Ishikawa (cell line): ENCODE data around the gene TMBIM1.

Source experiments
- TEAD4 ChIP-seq: IDR thresholded peaks from 2 replicates; pipeline ENCODE4 v1.6.1; 2012
- TF ChIP-seq, protein P1 (sequence below): IDR thresholded peaks from 2 replicates; pipeline ENCODE4 v1.6.1; 2012

DNA sequence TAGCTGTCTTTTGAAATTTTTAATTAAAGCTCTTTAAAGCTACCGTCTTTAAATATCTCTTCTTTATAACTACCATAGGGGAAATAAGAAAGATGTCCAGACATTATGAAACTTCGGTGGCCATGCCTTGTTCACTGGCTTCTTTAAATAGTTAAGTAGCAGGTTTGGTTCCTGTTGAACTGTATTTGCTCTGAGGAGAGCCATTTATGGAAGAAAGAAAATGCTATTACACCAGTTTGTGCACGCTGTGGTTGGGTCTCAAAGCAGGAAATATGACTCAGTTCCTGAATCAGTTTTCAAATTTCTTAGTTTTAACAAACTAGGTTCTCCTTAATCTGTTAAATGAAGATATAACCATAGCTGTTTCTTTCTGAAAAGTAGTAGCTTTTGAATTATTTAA, 63.1 kb downstream of the TMBIM1 start:
- TF ChIP-seq, protein P1, sequence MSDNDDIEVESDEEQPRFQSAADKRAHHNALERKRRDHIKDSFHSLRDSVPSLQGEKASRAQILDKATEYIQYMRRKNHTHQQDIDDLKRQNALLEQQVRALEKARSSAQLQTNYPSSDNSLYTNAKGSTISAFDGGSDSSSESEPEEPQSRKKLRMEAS: no peak
- no peak for TF ChIP-seq TEAD4
